HCT116 (cell line): Measurements from ENCODE around the gene SLC1A1. TPM values are rescaled to one million over a fixed set of nuclear protein-coding genes. Genes with fewer than 3 reads are reported as not detected.

Experiments
- ATAC-seq: fragments of 200-7000 bp; cut with Tn5 transposase; 2 replicates; pipeline ENCODE4 v1.9.1; 2020; ENCODE audit warnings: mild to moderate bottlenecking, moderate library complexity
- BruUV-seq: library from RNA; stranded (reverse); fragments of 400-500 nt; replicated peaks from 2 replicates; lab custom pipeline; 2021; lab: Mats Ljungman, UMichigan
- CTCF ChIA-PET: fragments of 300-600 bp; sonication (Branson Sonifier 250); formaldehyde crosslinking; loops from one replicate; lab custom pipeline; 2021; ENCODE audit warnings: antibody characterized with exemption; lab: Charles Lee
- POLR2A ChIA-PET: fragments of 300-600, 350-600 bp; sonication (Branson Sonifier 250); formaldehyde crosslinking; loops from one replicate; lab custom pipeline; 2021; ENCODE audit warnings: antibody characterized with exemption; lab: Charles Lee
- RAD21 ChIA-PET, 2 experiments: fragments of 300-600 bp; sonication (Branson Sonifier 250); formaldehyde crosslinking; loops; one replicate each; lab custom pipeline; 2023; ENCODE audit warnings: low total read pairs in 2 of 2; ENCODE audit not compliant: uncharacterized antibody in 2 of 2, unreplicated experiment in 2 of 2, low non-redundant PET in 1 of 2; lab: Charles Lee
- DNase-seq: peaks from one replicate; pipeline ENCODE4 v3.0.0-alpha.2; 2010; ENCODE audit warnings: low read depth, low spot score
- H2AFZ ChIP-seq: fragments of 200-600 bp; shearing (Covaris generic), sonication (generic); 2 replicates; pipeline ENCODE4 v1.6.1; 2017; ENCODE audit warnings: low read depth, mixed run types, mixed read lengths, antibody characterized with exemption, low read length; ENCODE audit not compliant: poor library complexity, severe bottlenecking
- H3K27ac ChIP-seq: 2 replicates; pipeline ENCODE4 v1.5.1; 2012; ENCODE audit warnings: low read depth, low read length
- H3K27me3 ChIP-seq: fragments of 200-600 bp; sonication (generic); 2 replicates; pipeline ENCODE4 v1.6.1; 2016; ENCODE audit warnings: mixed run types, low read length, mixed read lengths; ENCODE audit not compliant: insufficient read depth
- H3K36me3 ChIP-seq, 2 experiments: fragments of 200-500 bp in 1 of 2; fragments of 200-600 bp in 1 of 2; sonication (Bioruptor generic) in 1 of 2; sonication (generic) in 1 of 2; 2 replicates each; pipeline versions ENCODE4 v1.5.1 to v1.6.1; 2014 to 2016; ENCODE audit warnings: low read length in 2 of 2, inconsistent platforms in 1 of 2, mixed read lengths in 1 of 2, mixed run types in 1 of 2; ENCODE audit not compliant: insufficient read depth in 2 of 2, control insufficient read depth in 1 of 2
- H3K4me1 ChIP-seq, 2 experiments: fragments of 200-600 bp in 1 of 2; sonication (generic) in 1 of 2; 2 replicates each; pipeline versions ENCODE4 v1.5.1 to v1.6.1; 2012 to 2017; ENCODE audit warnings: low read length in 2 of 2, inconsistent platforms in 1 of 2, mild to moderate bottlenecking in 1 of 2, mixed read lengths in 1 of 2, mixed run types in 1 of 2, moderate library complexity in 1 of 2; ENCODE audit not compliant: insufficient read depth in 2 of 2, control insufficient read depth in 1 of 2
- H3K4me2 ChIP-seq: fragments of 200-600 bp; sonication (generic); 2 replicates; pipeline ENCODE4 v1.6.1; 2017; ENCODE audit warnings: mixed run types, low read length, mixed read lengths
- H3K4me3 ChIP-seq, 2 experiments: fragments of 200-600 bp in 1 of 2; sonication (generic) in 1 of 2; replicated peaks in 1 of 2; 2 replicates each; pipeline ENCODE4 v1.5.1; 2011 to 2016; ENCODE audit warnings: low read length in 2 of 2, control low read depth in 1 of 2, low read depth in 1 of 2, mild to moderate bottlenecking in 1 of 2, mixed read lengths in 1 of 2, mixed run types in 1 of 2
- H3K79me2 ChIP-seq: fragments of 200-600 bp; sonication (generic); 2 replicates; pipeline ENCODE4 v1.6.1; 2017; ENCODE audit warnings: mild to moderate bottlenecking, mixed run types, low read length, moderate library complexity, mixed read lengths; ENCODE audit not compliant: insufficient read depth
- H3K9ac ChIP-seq: fragments of 200-600 bp; sonication (generic); 2 replicates; pipeline ENCODE4 v1.6.1; 2016; ENCODE audit warnings: low read length, mixed read lengths
- H3K9me2 ChIP-seq: fragments of 200-600 bp; sonication (generic), shearing (Covaris generic); 2 replicates; pipeline ENCODE4 v1.6.1; 2017; ENCODE audit warnings: mixed run types, mild to moderate bottlenecking, moderate library complexity; ENCODE audit not compliant: insufficient read depth
- H3K9me3 ChIP-seq, 2 experiments: fragments of 200-500 bp in 1 of 2; fragments of 200-600 bp in 1 of 2; sonication (Bioruptor generic) in 1 of 2; sonication (generic) in 1 of 2; 2 replicates each; pipeline ENCODE4 v1.6.1; 2014 to 2017; ENCODE audit warnings: low read length in 2 of 2, mixed read lengths in 2 of 2, inconsistent platforms in 1 of 2, low read depth in 1 of 2, mild to moderate bottlenecking in 1 of 2, mixed run types in 1 of 2, moderate library complexity in 1 of 2; ENCODE audit not compliant: control insufficient read depth in 1 of 2, insufficient read depth in 1 of 2
- H4K20me1 ChIP-seq: fragments of 200-600 bp; sonication (generic), shearing (Covaris generic); 2 replicates; pipeline ENCODE4 v1.6.1; 2017; ENCODE audit warnings: mixed run types, mild to moderate bottlenecking, moderate library complexity; ENCODE audit not compliant: insufficient read depth
- ATF3 ChIP-seq: IDR thresholded peaks from 2 replicates; pipeline ENCODE4 v1.6.1; 2012
- CEBPB ChIP-seq: IDR thresholded peaks from 2 replicates; pipeline ENCODE4 v1.6.1; 2012; ENCODE audit warnings: low read depth
- CTCF ChIP-seq, 3 experiments: fragments of 200-600 bp in 1 of 3; sonication (generic) in 1 of 3; IDR thresholded peaks in 2 of 3; conservative IDR thresholded peaks in 1 of 3; 2 replicates each; pipeline ENCODE4 v1.5.1; 2012 to 2017; ENCODE audit warnings: low read depth in 2 of 3, low read length in 2 of 3, antibody characterized with exemption in 1 of 3, borderline replicate concordance in 1 of 3, control low read depth in 1 of 3, mild to moderate bottlenecking in 1 of 3, mixed read lengths in 1 of 3, mixed run types in 1 of 3, moderate library complexity in 1 of 3; ENCODE audit not compliant: insufficient read depth in 1 of 3
- EGR1 ChIP-seq: IDR thresholded peaks from 2 replicates; pipeline ENCODE4 v1.6.1; 2012; ENCODE audit warnings: low read depth
- ELF1 ChIP-seq: IDR thresholded peaks from 2 replicates; pipeline ENCODE4 v1.6.1; 2012; ENCODE audit warnings: low read depth, borderline replicate concordance
- EZH2 ChIP-seq: fragments of 200-600 bp; sonication (generic); IDR thresholded peaks from 2 replicates; pipeline ENCODE4 v1.6.1; 2017; ENCODE audit warnings: antibody characterized with exemption, mixed run types
- FOSL1 ChIP-seq: IDR thresholded peaks from 2 replicates; pipeline ENCODE4 v1.6.1; 2012; ENCODE audit warnings: low read depth
- JUND ChIP-seq: IDR thresholded peaks from 2 replicates; pipeline ENCODE4 v1.6.1; 2012
- MAX ChIP-seq: IDR thresholded peaks from 2 replicates; pipeline ENCODE4 v1.6.1; 2012
- POLR2A ChIP-seq: IDR thresholded peaks from 2 replicates; pipeline ENCODE4 v1.7.0; 2011; ENCODE audit warnings: borderline replicate concordance; ENCODE audit not compliant: insufficient read depth, insufficient read length; ENCODE audit errors: extremely low read depth
- POLR2AphosphoS5 ChIP-seq: IDR thresholded peaks from 2 replicates; pipeline ENCODE4 v1.6.1; 2011; ENCODE audit warnings: mild to moderate bottlenecking, low read depth, low read length, moderate library complexity
- RAD21 ChIP-seq: IDR thresholded peaks from 2 replicates; pipeline ENCODE4 v1.6.1; 2012; ENCODE audit warnings: low read depth, mild to moderate bottlenecking
- SIN3A ChIP-seq: IDR thresholded peaks from 2 replicates; pipeline ENCODE4 v1.6.1; 2012; ENCODE audit warnings: low read depth
- SP1 ChIP-seq: IDR thresholded peaks from 2 replicates; pipeline ENCODE4 v1.6.1; 2012; ENCODE audit warnings: low read depth
- ZFX ChIP-seq: fragments of 450-650 bp; IDR thresholded peaks from 2 replicates; pipeline ENCODE4 v1.6.1; 2017
- intact Hi-C: fragments of 100-400 bp; cut with micrococcal nuclease; formaldehyde crosslinking; loops from 2 replicates; pipeline ENCODE4 v1.10.0; 2022
- total RNA-seq: library from RNA; stranded (reverse); gene quantifications from one replicate; pipeline ENCODE4 v1.2.1, GENCODE V29; 2021; ENCODE audit not compliant: unreplicated experiment

The SLC1A1 gene
- total RNA-seq, 1 experiment from 2014 or later = 6.8 TPM

- DNase-seq (no peak), ATAC-seq (no peak)
- CTCF ChIA-PET = no interaction called here
- POLR2A ChIA-PET = no interaction called here
- TF ChIP-seq SP1 (no peak), EZH2 (no peak), CEBPB (no peak), POLR2AphosphoS5 (no peak), CTCF (IDR thresholded peaks at IDR 0.05 in 2 of 3, conservative IDR thresholded peaks at IDR 0.05 in 1 of 3; ENCODE audit: borderline replicate concordance in 1 of 3, insufficient read depth in 1 of 3, low read depth in 2 of 3, low read length in 2 of 3) (no peak), ELF1 (no peak), MAX (no peak), ATF3 (no peak), JUND (no peak), ZFX (no peak), POLR2A (no peak), RAD21 (no peak), SIN3A (no peak), EGR1 (no peak), FOSL1 (no peak)
- Histone ChIP-seq H3K36me3 (no peaks in the 10 kb centered on the region), H3K79me2 (no peaks in the 10 kb centered on the region), H3K9me3 (no peaks in the 10 kb centered on the region), H4K20me1 (no peaks in the 10 kb centered on the region), H3K4me2 (no peak overlapping the region), H2AFZ (no peak overlapping the region), H3K27ac (no peak overlapping the region), H3K9me2 (no peaks in the 10 kb centered on the region), H3K4me1 (peaks cover 7 to 13% of the 10 kb centered on the region in 2 experiments; a peak in 3 of 4 replicates), H3K4me3 (no peak overlapping the region), H3K9ac (no peak overlapping the region), H3K27me3 (no peaks in the 10 kb centered on the region)
- RAD21 ChIA-PET = no interaction called here
- BruUV-seq = no TSS peak
- intact Hi-C loops = no loop called here
These were observed 16.2 kb downstream of the SLC1A1 start for GRCh38 chr9:4506490-4506889.
